ENCODE measurements around the gene CCDC73.

GRCh38 chr11:32819187-32819586 is 24.7 kb upstream of the CCDC73 start:
- no peak for TF ChIP-seq ZNF274 (IDR thresholded peaks at IDR 0.05; ENCODE audit: low read depth, low read length)
- no peak for TF ChIP-seq YY1 (IDR thresholded peaks at IDR 0.05; ENCODE audit: insufficient read depth, insufficient read length)
- no peak for TF ChIP-seq SUZ12 (IDR thresholded peaks at IDR 0.05; ENCODE audit: extremely low read depth, insufficient read depth, insufficient read length)
